ENCODE data around the gene THSD4. TPM values are rescaled to one million over a fixed set of nuclear protein-coding genes. Genes with fewer than 3 reads are reported as not detected.

Gene THSD4
- total and polyA plus RNA-seq, 7 donors, result 1.4 to 7.8 (median 2.2) TPM

DNA sequence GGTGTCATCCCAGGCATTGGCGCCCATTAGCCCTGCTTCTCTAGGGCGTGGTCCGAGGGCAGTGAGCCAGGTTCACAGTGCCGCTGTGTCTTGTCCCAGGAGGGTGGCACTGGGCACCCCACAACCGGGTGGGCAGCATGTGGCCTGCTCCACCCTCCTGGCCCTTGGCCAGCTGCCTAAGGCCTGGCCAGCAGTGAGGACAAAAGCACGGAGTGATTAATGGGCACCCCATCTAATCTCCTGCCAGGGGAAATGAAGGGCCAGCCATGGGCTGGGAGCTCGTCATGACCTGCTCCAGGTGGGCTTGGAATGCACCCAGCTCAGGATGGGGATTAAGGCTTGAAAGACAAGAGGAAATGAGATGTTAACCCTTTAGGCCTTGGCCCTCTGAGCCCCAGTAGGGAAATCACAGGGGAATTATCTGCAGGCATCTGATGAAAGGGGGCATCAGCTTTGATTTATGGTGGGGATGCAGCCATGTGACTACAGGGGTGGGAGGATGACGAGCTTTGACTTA lies 5.2 kb downstream of the THSD4 start:
- H3K27me3 ChIP-seq, result peaks cover 0 to 20% (median 0%) of the 10 kb centered on the region in 3 donors
- WGBS, 2 donors, result 79 to 84% methylated on average over 8 of the region's 8 CpGs
- intact Hi-C loops (cut with DNase I), result no loop called here
- no peak overlapping the region for H3K4me3 ChIP-seq
- DNase-seq, result no peak
- no peaks in the 10 kb centered on the region for H3K9me3 ChIP-seq
- no peak overlapping the region for H3K27ac ChIP-seq
- H3K4me1 ChIP-seq, result peaks cover 0 to 16% (median 15%) of the 10 kb centered on the region in 4 donors
- no peaks in the 10 kb centered on the region for H3K36me3 ChIP-seq
- TF ChIP-seq POLR2AphosphoS5 (IDR thresholded peaks at IDR 0.05) (no peak), EP300 (IDR thresholded peaks at IDR 0.05) (no peak), POLR2A (IDR thresholded peaks at IDR 0.05) (no peak)
- TF ChIP-seq, protein P1, sequence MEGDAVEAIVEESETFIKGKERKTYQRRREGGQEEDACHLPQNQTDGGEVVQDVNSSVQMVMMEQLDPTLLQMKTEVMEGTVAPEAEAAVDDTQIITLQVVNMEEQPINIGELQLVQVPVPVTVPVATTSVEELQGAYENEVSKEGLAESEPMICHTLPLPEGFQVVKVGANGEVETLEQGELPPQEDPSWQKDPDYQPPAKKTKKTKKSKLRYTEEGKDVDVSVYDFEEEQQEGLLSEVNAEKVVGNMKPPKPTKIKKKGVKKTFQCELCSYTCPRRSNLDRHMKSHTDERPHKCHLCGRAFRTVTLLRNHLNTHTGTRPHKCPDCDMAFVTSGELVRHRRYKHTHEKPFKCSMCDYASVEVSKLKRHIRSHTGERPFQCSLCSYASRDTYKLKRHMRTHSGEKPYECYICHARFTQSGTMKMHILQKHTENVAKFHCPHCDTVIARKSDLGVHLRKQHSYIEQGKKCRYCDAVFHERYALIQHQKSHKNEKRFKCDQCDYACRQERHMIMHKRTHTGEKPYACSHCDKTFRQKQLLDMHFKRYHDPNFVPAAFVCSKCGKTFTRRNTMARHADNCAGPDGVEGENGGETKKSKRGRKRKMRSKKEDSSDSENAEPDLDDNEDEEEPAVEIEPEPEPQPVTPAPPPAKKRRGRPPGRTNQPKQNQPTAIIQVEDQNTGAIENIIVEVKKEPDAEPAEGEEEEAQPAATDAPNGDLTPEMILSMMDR (IDR thresholded peaks at IDR 0.05), result no peak

DNA sequence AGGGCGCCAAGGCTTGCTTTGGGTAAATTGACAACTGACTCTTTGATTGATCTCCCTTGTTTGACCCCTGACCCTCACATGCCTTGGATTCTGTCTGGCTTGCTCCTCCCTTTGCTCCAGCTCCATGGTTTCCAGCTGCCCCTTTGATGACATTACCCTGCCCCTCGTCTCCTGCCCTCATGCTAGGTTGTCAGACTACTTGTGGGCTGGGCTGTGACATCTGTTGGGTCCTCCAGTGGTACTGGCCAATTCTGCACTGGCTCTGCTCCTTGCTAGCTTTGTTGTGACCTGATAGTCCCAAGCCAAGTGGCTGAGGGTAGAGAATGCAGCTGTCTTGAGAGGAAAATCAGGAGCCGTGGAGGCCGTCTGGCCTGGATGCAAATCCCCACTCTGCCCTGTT lies 6.2 kb downstream of the THSD4 start:
- Histone ChIP-seq H3K9me3 (no peaks in the 10 kb centered on the region), H3K4me1 (peaks cover 0 to 14% (median 12%) of the 10 kb centered on the region in 4 donors)

DNA sequence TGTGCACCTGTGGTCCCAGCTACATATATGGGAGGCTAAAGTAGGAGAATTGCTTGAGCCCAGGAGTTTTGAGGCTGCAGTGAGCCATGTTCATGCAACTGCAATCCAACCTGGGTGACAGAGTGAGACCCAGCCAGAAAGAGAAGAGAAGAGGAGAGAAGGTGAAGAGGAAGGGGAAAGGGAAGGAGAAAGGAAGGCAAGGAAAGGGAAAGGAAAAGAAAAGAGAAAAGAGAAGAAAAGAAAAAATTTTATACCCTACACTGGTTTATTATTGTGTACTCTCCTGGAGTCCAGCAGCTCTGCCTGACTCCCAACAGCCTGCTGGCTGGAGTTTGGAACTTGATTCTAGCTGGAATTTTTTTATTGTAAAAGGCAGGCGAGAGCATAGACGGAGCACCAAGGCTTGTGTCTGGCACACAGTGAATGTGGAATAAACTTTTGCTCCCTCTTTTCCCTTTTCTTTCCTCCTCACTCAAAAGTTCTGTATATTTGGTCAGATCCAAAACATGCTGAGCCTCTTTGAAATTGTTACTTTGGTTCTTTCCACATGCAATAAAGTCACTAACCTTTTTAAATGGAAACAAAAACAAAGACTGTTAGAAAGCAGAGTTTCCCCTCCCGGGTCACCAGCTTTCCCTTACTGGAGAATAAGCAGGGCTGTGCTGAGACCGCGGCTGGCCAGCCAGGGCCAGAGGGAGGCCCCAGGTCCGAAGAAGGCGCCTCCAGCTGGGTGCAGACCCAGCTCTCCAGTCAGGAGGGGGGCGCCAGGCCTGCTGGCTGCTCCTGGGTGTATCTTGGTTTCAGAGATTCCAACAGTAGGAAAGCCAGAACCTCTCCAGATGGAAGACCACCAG lies 9.9 kb downstream of the THSD4 start:
- no peaks in the 10 kb centered on the region for H3K36me3 ChIP-seq
- no peaks in the 10 kb centered on the region for H3K9me3 ChIP-seq
- peaks cover 0 to 14% (median 12%) of the 10 kb centered on the region in 4 donors for H3K4me1 ChIP-seq
- no peaks in the 10 kb centered on the region for H3K27me3 ChIP-seq
- DNase-seq, result no peak
- intact Hi-C loops (cut with DNase I), result no loop called here
- WGBS, 2 donors, result 42 to 58% methylated on average over 8 of the region's 8 CpGs
- no peak for TF ChIP-seq POLR2A (IDR thresholded peaks at IDR 0.05)
- TF ChIP-seq POLR2AphosphoS5 (IDR thresholded peaks at IDR 0.05), result no peak
- TF ChIP-seq, protein P1 (IDR thresholded peaks at IDR 0.05), result no peak
- TF ChIP-seq EP300 (IDR thresholded peaks at IDR 0.05), result no peak
- H3K27ac ChIP-seq, result peak overlapping the region in 3 of 4 donors; percentile 6 to 43 (median 30)
- H3K4me3 ChIP-seq, result no peak overlapping the region

More for the DNA sequence above, 6.2 kb downstream of the THSD4 start:
- Histone ChIP-seq H3K27ac (no peak overlapping the region), H3K27me3 (peaks cover 0 to 12% (median 0%) of the 10 kb centered on the region in 3 donors), H3K4me3 (no peak overlapping the region), H3K36me3 (no peaks in the 10 kb centered on the region)
- WGBS, 2 donors, result 64 to 66% methylated on average over 4 of the region's 4 CpGs
- TF ChIP-seq, protein P1 (IDR thresholded peaks at IDR 0.05), result no peak
- TF ChIP-seq POLR2AphosphoS5 (IDR thresholded peaks at IDR 0.05) (no peak), EP300 (IDR thresholded peaks at IDR 0.05) (no peak), POLR2A (IDR thresholded peaks at IDR 0.05) (no peak)
- no peak for DNase-seq
- intact Hi-C loops (cut with DNase I), result no loop called here

DNA sequence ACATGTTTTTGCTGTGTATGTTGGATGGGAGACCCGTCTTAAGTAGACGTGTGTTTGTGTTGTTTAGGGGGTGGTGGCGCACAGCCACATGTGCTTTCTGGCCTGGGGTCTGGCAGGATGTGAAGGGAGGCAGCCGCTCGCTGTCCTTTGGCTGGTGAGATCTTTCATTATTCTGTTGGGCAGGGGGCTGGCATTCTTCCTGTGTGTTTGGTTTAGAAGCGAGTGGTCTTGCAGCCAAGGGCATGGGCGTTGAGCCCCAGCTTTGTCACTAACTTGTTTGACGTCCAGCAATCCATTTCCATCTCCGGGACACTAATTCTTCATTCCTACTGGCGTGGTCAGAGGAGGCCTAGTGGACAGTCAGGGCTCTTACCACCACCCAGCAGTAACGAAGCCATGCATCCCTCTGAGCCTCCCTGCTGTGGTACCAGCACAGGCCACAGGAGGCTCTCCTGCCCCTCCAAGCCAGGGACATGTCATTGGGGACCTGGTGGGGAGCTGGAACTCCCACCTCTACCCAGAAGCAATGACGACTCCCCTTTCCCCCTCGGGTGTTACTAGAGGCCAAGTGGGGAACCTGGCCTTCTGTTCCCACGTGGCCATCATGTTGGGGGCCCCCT lies 10.7 kb downstream of the THSD4 start:
- no peaks in the 10 kb centered on the region for H3K27me3 ChIP-seq
- WGBS, 2 donors, result 84 to 89% methylated on average over 14 of the region's 14 CpGs
- H3K4me1 ChIP-seq, result peaks cover 0 to 14% (median 12%) of the 10 kb centered on the region in 4 donors
- H3K27ac ChIP-seq, result peak overlapping the region in 2 of 4 donors; percentile 6 to 30
- DNase-seq, result no peak
- no peak for TF ChIP-seq EP300 (IDR thresholded peaks at IDR 0.05)
- TF ChIP-seq, protein P1 (IDR thresholded peaks at IDR 0.05), result no peak
- TF ChIP-seq POLR2AphosphoS5 (IDR thresholded peaks at IDR 0.05), result no peak
- no peak for TF ChIP-seq POLR2A (IDR thresholded peaks at IDR 0.05)
- intact Hi-C loops (cut with DNase I), result no loop called here
- no peaks in the 10 kb centered on the region for H3K36me3 ChIP-seq
- H3K9me3 ChIP-seq, result no peaks in the 10 kb centered on the region
- no peak overlapping the region for H3K4me3 ChIP-seq

Data from sigmoid colon (tissue), 7 donors.